Right hindlimb (tissue), 1 donor: ENCODE data around the gene RBBP8NL.

ENCODE experiments used
- DNase-seq: peaks from one replicate; pipeline ENCODE4 v3.0.0-alpha.2; 2018

RBBP8NL gene

GRCh38 chr20:62405981-62406513, 21.3 kb downstream of the RBBP8NL start:
- no peak for DNase-seq

GRCh38 chr20:62405108-62405980, 22.0 kb downstream of the RBBP8NL start:
- DNase-seq: no peak

GRCh38 chr20:62404761-62405107, 22.6 kb downstream of the RBBP8NL start:
- no peak for DNase-seq

- no peak for DNase-seq
These were observed 23.1 kb downstream of the RBBP8NL start for GRCh38 chr20:62404112-62404665.

GRCh38 chr20:62403331-62403730, 24.0 kb downstream of the RBBP8NL start:
- DNase-seq: no peak

GRCh38 chr20:62402456-62403150, 24.7 kb downstream of the RBBP8NL start:
- no peak for DNase-seq

- no peak for DNase-seq
These were observed 26.0 kb downstream of the RBBP8NL start for GRCh38 chr20:62401331-62401779.

GRCh38 chr20:62400541-62400940, 26.8 kb downstream of the RBBP8NL start:
- no peak for DNase-seq

- no peak for DNase-seq
These were observed 27.3 kb downstream of the RBBP8NL start for GRCh38 chr20:62400021-62400420.

GRCh38 chr20:62398120-62398821, 29.1 kb downstream of the RBBP8NL start:
- DNase-seq: no peak

- DNase-seq: no peak
These were observed 30.7 kb downstream of the RBBP8NL start for GRCh38 chr20:62396367-62397239.

GRCh38 chr20:62395311-62396242, 31.8 kb downstream of the RBBP8NL start:
- DNase-seq: no peak

- DNase-seq: no peak
These were observed 32.8 kb downstream of the RBBP8NL start for GRCh38 chr20:62394248-62395245.

- no peak for DNase-seq
These were observed 33.5 kb downstream of the RBBP8NL start for GRCh38 chr20:62393830-62394229.

- no peak for DNase-seq
These were observed 34.0 kb downstream of the RBBP8NL start for GRCh38 chr20:62393335-62393665.

GRCh38 chr20:62392621-62393334, 34.6 kb downstream of the RBBP8NL start:
- DNase-seq: no peak

- DNase-seq: no peak
These were observed 35.3 kb downstream of the RBBP8NL start for GRCh38 chr20:62392077-62392418.

GRCh38 chr20:62391165-62392076, 35.9 kb downstream of the RBBP8NL start:
- DNase-seq: no peak
